Upper lobe of right lung (tissue), 1 donor: Measurements from ENCODE around the gene TRNT1. TPM values are rescaled to one million over a fixed set of nuclear protein-coding genes. Genes with fewer than 3 reads are reported as not detected.

Source experiments
- ATAC-seq: fragments of 200-7000 bp; cut with Tn5 transposase; one replicate; pipeline ENCODE4 v1.9.1; 2020; ENCODE audit warnings: mild to moderate bottlenecking, moderate library complexity
- DNase-seq: peaks from one replicate; pipeline ENCODE4 v3.0.0-alpha.2; 2020
- H3K27ac ChIP-seq: fragments of 200-600 bp; one replicate; pipeline ENCODE4 v1.8.0; 2022
- H3K27me3 ChIP-seq: fragments of 200-600 bp; one replicate; pipeline ENCODE4 v1.8.0; 2022; ENCODE audit warnings: mild to moderate bottlenecking
- H3K36me3 ChIP-seq: fragments of 200-600 bp; one replicate; pipeline ENCODE4 v1.8.0; 2022
- H3K4me1 ChIP-seq: fragments of 200-600 bp; one replicate; pipeline ENCODE4 v1.8.0; 2022
- H3K4me3 ChIP-seq: fragments of 200-600 bp; one replicate; pipeline ENCODE4 v1.8.0; 2022; ENCODE audit warnings: mild to moderate bottlenecking
- H3K9me3 ChIP-seq: fragments of 200-600 bp; one replicate; pipeline ENCODE4 v1.8.0; 2022
- CTCF ChIP-seq: fragments of 200-600 bp; IDR thresholded peaks from one replicate; pipeline ENCODE4 v1.8.0; 2022; ENCODE audit warnings: antibody characterized with exemption
- intact Hi-C: fragments of 100-400 bp; cut with DNase I; formaldehyde crosslinking; loops from one replicate; pipeline ENCODE4 v1.11.0; 2022
- total RNA-seq: library from RNA; stranded (reverse); fragmentation: NEBNext Ultra II Directional; extraction: Animal tissue kit (Norgen Biotek cat#: 25700); gene quantifications from one replicate; pipeline ENCODE4 v1.2.1, GENCODE V29; 2021
- donor health status: DM: no; HTN: yes; CAD: no; lungs with severe emphysema.

The TRNT1 gene
- total RNA-seq, 1 donor from 2014 or later, result 27.3 TPM

GRCh38 chr3:3172627-3173026, 45.9 kb downstream of the TRNT1 start:
- peaks cover 28% of the 10 kb centered on the region for H3K4me1 ChIP-seq
- peaks cover 78% of the 10 kb centered on the region for H3K36me3 ChIP-seq
- no peak for TF ChIP-seq CTCF
- DNase-seq (no peak), ATAC-seq (no peak)
- intact Hi-C loops, result no loop called here
- peak overlapping the region; percentile 82 for H3K27ac ChIP-seq
- H3K27me3 ChIP-seq, result no peaks in the 10 kb centered on the region
- peak overlapping the region; percentile 18 for H3K4me3 ChIP-seq
- no peaks in the 10 kb centered on the region for H3K9me3 ChIP-seq

DNA sequence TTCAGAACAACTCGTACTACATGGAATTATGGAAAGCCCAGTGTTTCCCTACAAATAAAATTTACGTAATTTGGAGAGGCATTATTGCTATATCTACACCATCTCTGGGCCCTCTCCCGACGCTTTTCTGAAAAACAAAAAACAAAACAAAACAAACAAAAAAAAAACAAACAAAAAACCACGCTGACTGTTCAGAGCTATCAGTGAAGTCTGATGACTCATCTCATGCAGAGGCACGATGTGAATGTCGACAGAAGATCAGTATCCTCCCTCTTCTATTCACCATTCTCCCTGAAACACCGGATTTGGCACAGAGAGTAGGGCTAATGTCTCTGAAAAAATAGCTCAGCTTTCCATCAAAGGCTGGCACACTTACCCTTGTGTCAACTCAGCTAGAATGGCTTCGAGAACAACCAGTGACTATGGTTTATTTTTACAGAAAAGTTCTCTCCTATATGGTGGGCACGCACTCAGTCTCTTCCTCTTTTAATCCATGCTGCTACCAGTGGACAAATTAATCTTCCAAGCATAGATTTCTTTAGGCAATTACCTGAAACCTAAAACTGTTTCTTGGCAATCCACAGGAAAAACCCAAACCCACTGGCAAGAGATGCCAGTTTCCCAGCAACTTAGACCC, 51.2 kb downstream of the TRNT1 start:
- peak overlapping the region; percentile 97 for H3K4me3 ChIP-seq
- no peak for DNase-seq
- ATAC-seq, result no peak
- H3K36me3 ChIP-seq, result peaks cover 25% of the 10 kb centered on the region
- H3K27me3 ChIP-seq, result no peaks in the 10 kb centered on the region
- TF ChIP-seq CTCF, result no peak
- peaks cover 28% of the 10 kb centered on the region for H3K4me1 ChIP-seq
- H3K27ac ChIP-seq, result no peak overlapping the region
- intact Hi-C loops, result no loop called here
- no peaks in the 10 kb centered on the region for H3K9me3 ChIP-seq

- ATAC-seq, result no peak
- peak overlapping the region; percentile 97 for H3K4me3 ChIP-seq
- H3K9me3 ChIP-seq, result no peaks in the 10 kb centered on the region
- no peak for DNase-seq
- peaks cover 28% of the 10 kb centered on the region for H3K4me1 ChIP-seq
- TF ChIP-seq CTCF, result no peak
- peak overlapping the region; percentile 89 for H3K27ac ChIP-seq
- intact Hi-C loops, result no loop called here
- H3K27me3 ChIP-seq, result no peaks in the 10 kb centered on the region
- H3K36me3 ChIP-seq, result peaks cover 18% of the 10 kb centered on the region
Measured at GRCh38 chr3:3178498-3179328, 52.0 kb downstream of the TRNT1 start.

GRCh38 chr3:3179407-3180094, 52.8 kb downstream of the TRNT1 start, which contains the start of gene CRBN:
CRBN (minus strand) TSS chr3:3179691; CDS start chr3:3179687, 4 bp downstream.
- Histone ChIP-seq H3K4me3 (peak within 1 kb of the TSS; percentile 97), H3K4me1 (peaks cover 20% of the 10 kb centered on the region), H3K27ac (peak within 1 kb of the TSS; percentile 89), H3K27me3 (no peaks in the 10 kb centered on the region), H3K36me3 (peaks cover 9% of the 10 kb centered on the region), H3K9me3 (no peaks in the 10 kb centered on the region)
- ATAC-seq (peak; percentile 100), DNase-seq (peak; percentile 94)
- peak; percentile 100 for TF ChIP-seq CTCF
- intact Hi-C loops, result no loop called here

DNA sequence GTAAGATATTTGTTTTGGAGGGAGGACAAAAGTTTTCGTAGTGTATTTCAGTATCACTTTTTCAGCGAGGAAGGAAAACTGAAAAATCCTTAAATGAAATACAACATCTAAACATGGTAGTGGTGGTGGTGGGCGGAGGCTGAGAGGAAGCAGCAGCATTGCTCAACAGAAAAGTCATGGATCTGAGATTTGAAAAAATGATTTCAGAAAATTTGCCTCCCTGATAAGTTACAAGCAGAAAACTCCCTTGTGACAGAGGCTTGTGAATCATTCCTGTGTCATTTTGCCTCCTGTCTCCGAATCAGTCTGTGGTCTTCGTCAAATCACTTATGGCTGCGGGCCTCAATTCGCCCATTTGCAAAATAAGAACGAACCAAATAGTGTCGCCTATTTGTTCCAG, 53.7 kb downstream of the TRNT1 start:
- H3K27me3 ChIP-seq, result no peaks in the 10 kb centered on the region
- intact Hi-C loops, result no loop called here
- no peak overlapping the region for H3K27ac ChIP-seq
- ATAC-seq (no peak), DNase-seq (no peak)
- no peak overlapping the region for H3K4me3 ChIP-seq
- H3K36me3 ChIP-seq, result peaks cover under 1% of the 10 kb centered on the region
- TF ChIP-seq CTCF, result no peak
- peaks cover 20% of the 10 kb centered on the region for H3K4me1 ChIP-seq
- no peaks in the 10 kb centered on the region for H3K9me3 ChIP-seq
